BE2C (cell line): Measurements from ENCODE around the gene CHAD.

Experiments
- DNase-seq: peaks from one replicate; pipeline ENCODE4 v3.0.0-alpha.2; 2020
- H3K27me3 ChIP-seq: fragments of 250-450 bp; sonication (Bioruptor Pico); 2 replicates; pipeline ENCODE4 v1.5.1; 2020; ENCODE audit warnings: mild to moderate bottlenecking
- H3K36me3 ChIP-seq: fragments of 250-450 bp; sonication (Bioruptor Pico); 2 replicates; pipeline ENCODE4 v1.5.1; 2020; ENCODE audit warnings: mild to moderate bottlenecking
- H3K4me1 ChIP-seq: fragments of 250-450 bp; sonication (Bioruptor Pico); 2 replicates; pipeline ENCODE4 v1.5.1; 2020
- H3K4me3 ChIP-seq: 2 replicates; pipeline ENCODE4 v1.5.1; 2011; ENCODE audit warnings: low read depth, low read length
- H3K9me3 ChIP-seq: fragments of 250-450 bp; sonication (Bioruptor Pico); 2 replicates; pipeline ENCODE4 v1.5.1; 2020
- CTCF ChIP-seq: IDR thresholded peaks from 2 replicates; pipeline ENCODE4 v1.5.1; 2012; ENCODE audit warnings: mild to moderate bottlenecking, low read depth, low read length

The CHAD gene

GRCh38 chr17:50462446-50462845 lies 6.2 kb downstream of the CHAD start:
- no peak for DNase-seq
- H3K27me3 ChIP-seq: peaks cover 10% of the 10 kb centered on the region
- no peak for TF ChIP-seq CTCF
- H3K36me3 ChIP-seq: no peaks in the 10 kb centered on the region
- H3K9me3 ChIP-seq: no peaks in the 10 kb centered on the region
- H3K4me1 ChIP-seq: no peaks in the 10 kb centered on the region; the same call in 1 of the 2 replicates
- no peak overlapping the region for H3K4me3 ChIP-seq

- no peaks in the 10 kb centered on the region; the same call in 1 of the 2 replicates for H3K4me1 ChIP-seq
- H3K9me3 ChIP-seq: no peaks in the 10 kb centered on the region
- no peak for TF ChIP-seq CTCF
- H3K27me3 ChIP-seq: peaks cover 5% of the 10 kb centered on the region
- DNase-seq: no peak
- H3K36me3 ChIP-seq: no peaks in the 10 kb centered on the region
- no peak overlapping the region for H3K4me3 ChIP-seq
These were observed 7.0 kb downstream of the CHAD start for GRCh38 chr17:50461550-50462132.

- Histone ChIP-seq H3K9me3 (no peaks in the 10 kb centered on the region), H3K36me3 (no peaks in the 10 kb centered on the region), H3K4me3 (no peak overlapping the region), H3K27me3 (no peaks in the 10 kb centered on the region), H3K4me1 (no peaks in the 10 kb centered on the region; the same call in 1 of the 2 replicates)
- TF ChIP-seq CTCF: no peak
- DNase-seq: no peak
These were observed 7.7 kb downstream of the CHAD start for GRCh38 chr17:50460831-50461526.

- no peaks in the 10 kb centered on the region for H3K9me3 ChIP-seq
- no peaks in the 10 kb centered on the region for H3K27me3 ChIP-seq
- no peaks in the 10 kb centered on the region for H3K36me3 ChIP-seq
- no peak overlapping the region for H3K4me3 ChIP-seq
- no peaks in the 10 kb centered on the region; the same call in 1 of the 2 replicates for H3K4me1 ChIP-seq
- TF ChIP-seq CTCF: no peak
- DNase-seq: no peak
These were observed 8.9 kb downstream of the CHAD start for GRCh38 chr17:50459756-50460155.

GRCh38 chr17:50458701-50459676 lies 9.7 kb downstream of the CHAD start:
- DNase-seq: no peak
- Histone ChIP-seq H3K4me3 (no peak overlapping the region), H3K9me3 (no peaks in the 10 kb centered on the region), H3K27me3 (no peaks in the 10 kb centered on the region), H3K36me3 (no peaks in the 10 kb centered on the region), H3K4me1 (no peaks in the 10 kb centered on the region; the same call in 1 of the 2 replicates)
- TF ChIP-seq CTCF: no peak
